GM12878 (cell line): ENCODE data around the gene SF3A1.

Experiments
- EGR1 ChIP-seq, 2 experiments: IDR thresholded peaks; 1 replicate in 1 of 2; 2 replicates in 1 of 2; pipeline ENCODE4 v1.6.1; 2011 to 2012; ENCODE audit warnings: low read depth in 2 of 2, low read length in 2 of 2, borderline replicate concordance in 1 of 2, mild to moderate bottlenecking in 1 of 2, moderate library complexity in 1 of 2
- POLR2AphosphoS5 ChIP-seq: IDR thresholded peaks from 2 replicates; pipeline ENCODE4 v1.6.1; 2011; ENCODE audit warnings: mild to moderate bottlenecking, low read length, inconsistent platforms
- SMAD1 ChIP-seq: fragments of 450-650 bp; IDR thresholded peaks from 2 replicates; pipeline ENCODE4 v1.6.1; 2018; ENCODE audit warnings: mild to moderate bottlenecking, low read depth; ENCODE audit not compliant: partially characterized antibody
- TF ChIP-seq, protein P1 (sequence below), 3 experiments: IDR thresholded peaks in 2 of 3; conservative IDR thresholded peaks in 1 of 3; 2 replicates each; pipeline ENCODE4 v1.5.1; 2011; ENCODE audit warnings: low read depth in 3 of 3, low read length in 3 of 3, mild to moderate bottlenecking in 3 of 3, control low read depth in 2 of 3, moderate library complexity in 2 of 3, inconsistent platforms in 1 of 3, mixed read lengths in 1 of 3; ENCODE audit not compliant: control insufficient read depth in 2 of 3, insufficient read depth in 1 of 3; ENCODE audit errors: extremely low read depth in 1 of 3
- TF ChIP-seq, protein P2 (sequence below): fragments of 450-650 bp; IDR thresholded peaks from 2 replicates; pipeline ENCODE4 v1.6.1; 2018; ENCODE audit warnings: mild to moderate bottlenecking, low read depth, moderate library complexity; ENCODE audit not compliant: partially characterized antibody
- TF ChIP-seq, protein P3 (sequence below): IDR thresholded peaks from 2 replicates; pipeline ENCODE4 v1.6.1; 2012; ENCODE audit warnings: mild to moderate bottlenecking, low read depth, low read length

DNA sequence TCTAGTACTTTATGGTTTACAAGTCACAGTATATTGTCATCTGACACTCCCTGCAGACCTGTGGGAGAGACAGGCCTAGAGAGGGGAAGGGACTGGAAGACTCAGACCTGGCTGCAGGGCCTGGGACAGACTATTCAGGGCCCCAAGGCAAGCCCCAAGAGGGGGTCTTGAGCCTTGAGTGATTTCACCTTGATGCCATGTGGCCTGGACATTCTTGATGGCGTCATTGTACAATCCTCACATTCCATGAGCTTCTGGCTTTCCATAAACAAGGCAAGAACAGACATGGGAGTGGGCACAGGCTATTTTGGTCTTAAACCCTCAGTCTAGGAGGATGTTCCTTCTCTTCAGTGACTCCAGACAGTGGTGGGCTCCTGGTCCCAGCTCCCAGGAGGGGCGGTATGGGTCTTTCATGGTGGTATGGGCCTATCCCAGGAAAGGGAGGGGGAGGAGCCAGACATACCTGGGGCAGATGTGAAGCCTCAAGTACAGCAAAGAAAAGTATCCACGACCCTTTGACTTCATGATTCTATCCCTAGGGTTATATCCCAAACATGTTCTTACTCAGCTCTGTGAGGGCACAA is 28.1 kb downstream of the SF3A1 start:
- no peak for TF ChIP-seq POLR2AphosphoS5
- TF ChIP-seq, protein P1, sequence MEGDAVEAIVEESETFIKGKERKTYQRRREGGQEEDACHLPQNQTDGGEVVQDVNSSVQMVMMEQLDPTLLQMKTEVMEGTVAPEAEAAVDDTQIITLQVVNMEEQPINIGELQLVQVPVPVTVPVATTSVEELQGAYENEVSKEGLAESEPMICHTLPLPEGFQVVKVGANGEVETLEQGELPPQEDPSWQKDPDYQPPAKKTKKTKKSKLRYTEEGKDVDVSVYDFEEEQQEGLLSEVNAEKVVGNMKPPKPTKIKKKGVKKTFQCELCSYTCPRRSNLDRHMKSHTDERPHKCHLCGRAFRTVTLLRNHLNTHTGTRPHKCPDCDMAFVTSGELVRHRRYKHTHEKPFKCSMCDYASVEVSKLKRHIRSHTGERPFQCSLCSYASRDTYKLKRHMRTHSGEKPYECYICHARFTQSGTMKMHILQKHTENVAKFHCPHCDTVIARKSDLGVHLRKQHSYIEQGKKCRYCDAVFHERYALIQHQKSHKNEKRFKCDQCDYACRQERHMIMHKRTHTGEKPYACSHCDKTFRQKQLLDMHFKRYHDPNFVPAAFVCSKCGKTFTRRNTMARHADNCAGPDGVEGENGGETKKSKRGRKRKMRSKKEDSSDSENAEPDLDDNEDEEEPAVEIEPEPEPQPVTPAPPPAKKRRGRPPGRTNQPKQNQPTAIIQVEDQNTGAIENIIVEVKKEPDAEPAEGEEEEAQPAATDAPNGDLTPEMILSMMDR (IDR thresholded peaks at IDR 0.05 in 2 of 3, conservative IDR thresholded peaks at IDR 0.05 in 1 of 3; ENCODE audit: control insufficient read depth in 2 of 3, extremely low read depth in 1 of 3, insufficient read depth in 1 of 3, low read depth in 3 of 3, low read length in 3 of 3): no peak
- TF ChIP-seq, protein P2, sequence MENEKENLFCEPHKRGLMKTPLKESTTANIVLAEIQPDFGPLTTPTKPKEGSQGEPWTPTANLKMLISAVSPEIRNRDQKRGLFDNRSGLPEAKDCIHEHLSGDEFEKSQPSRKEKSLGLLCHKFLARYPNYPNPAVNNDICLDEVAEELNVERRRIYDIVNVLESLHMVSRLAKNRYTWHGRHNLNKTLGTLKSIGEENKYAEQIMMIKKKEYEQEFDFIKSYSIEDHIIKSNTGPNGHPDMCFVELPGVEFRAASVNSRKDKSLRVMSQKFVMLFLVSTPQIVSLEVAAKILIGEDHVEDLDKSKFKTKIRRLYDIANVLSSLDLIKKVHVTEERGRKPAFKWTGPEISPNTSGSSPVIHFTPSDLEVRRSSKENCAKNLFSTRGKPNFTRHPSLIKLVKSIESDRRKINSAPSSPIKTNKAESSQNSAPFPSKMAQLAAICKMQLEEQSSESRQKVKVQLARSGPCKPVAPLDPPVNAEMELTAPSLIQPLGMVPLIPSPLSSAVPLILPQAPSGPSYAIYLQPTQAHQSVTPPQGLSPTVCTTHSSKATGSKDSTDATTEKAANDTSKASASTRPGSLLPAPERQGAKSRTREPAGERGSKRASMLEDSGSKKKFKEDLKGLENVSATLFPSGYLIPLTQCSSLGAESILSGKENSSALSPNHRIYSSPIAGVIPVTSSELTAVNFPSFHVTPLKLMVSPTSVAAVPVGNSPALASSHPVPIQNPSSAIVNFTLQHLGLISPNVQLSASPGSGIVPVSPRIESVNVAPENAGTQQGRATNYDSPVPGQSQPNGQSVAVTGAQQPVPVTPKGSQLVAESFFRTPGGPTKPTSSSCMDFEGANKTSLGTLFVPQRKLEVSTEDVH: no peak
- no peak for TF ChIP-seq SMAD1
- no peak for TF ChIP-seq EGR1 (IDR thresholded peaks at IDR 0.05; ENCODE audit: borderline replicate concordance in 1 of 2, low read depth in 2 of 2, low read length in 2 of 2)
- TF ChIP-seq, protein P3, sequence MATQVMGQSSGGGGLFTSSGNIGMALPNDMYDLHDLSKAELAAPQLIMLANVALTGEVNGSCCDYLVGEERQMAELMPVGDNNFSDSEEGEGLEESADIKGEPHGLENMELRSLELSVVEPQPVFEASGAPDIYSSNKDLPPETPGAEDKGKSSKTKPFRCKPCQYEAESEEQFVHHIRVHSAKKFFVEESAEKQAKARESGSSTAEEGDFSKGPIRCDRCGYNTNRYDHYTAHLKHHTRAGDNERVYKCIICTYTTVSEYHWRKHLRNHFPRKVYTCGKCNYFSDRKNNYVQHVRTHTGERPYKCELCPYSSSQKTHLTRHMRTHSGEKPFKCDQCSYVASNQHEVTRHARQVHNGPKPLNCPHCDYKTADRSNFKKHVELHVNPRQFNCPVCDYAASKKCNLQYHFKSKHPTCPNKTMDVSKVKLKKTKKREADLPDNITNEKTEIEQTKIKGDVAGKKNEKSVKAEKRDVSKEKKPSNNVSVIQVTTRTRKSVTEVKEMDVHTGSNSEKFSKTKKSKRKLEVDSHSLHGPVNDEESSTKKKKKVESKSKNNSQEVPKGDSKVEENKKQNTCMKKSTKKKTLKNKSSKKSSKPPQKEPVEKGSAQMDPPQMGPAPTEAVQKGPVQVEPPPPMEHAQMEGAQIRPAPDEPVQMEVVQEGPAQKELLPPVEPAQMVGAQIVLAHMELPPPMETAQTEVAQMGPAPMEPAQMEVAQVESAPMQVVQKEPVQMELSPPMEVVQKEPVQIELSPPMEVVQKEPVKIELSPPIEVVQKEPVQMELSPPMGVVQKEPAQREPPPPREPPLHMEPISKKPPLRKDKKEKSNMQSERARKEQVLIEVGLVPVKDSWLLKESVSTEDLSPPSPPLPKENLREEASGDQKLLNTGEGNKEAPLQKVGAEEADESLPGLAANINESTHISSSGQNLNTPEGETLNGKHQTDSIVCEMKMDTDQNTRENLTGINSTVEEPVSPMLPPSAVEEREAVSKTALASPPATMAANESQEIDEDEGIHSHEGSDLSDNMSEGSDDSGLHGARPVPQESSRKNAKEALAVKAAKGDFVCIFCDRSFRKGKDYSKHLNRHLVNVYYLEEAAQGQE: no peak
